Cardiac muscle cell (in vitro differentiated cells and primary cell): ENCODE measurements around the gene ZBTB7B. TPM values are rescaled to one million over a fixed set of nuclear protein-coding genes. Genes with fewer than 3 reads are reported as not detected.

Experiments used
- DNase-seq, 2 donors: peaks; one replicate each; pipeline versions ENCODE4 v3.0.0 to v3.0.0-alpha.2; 2010 to 2017; ENCODE audit warnings: low read depth in 1 of 2, low spot score in 1 of 2
- H3K27ac ChIP-seq: fragments of 200-600 bp; sonication (generic); 2 replicates; pipeline ENCODE4 v1.5.1; 2016
- H3K27me3 ChIP-seq: fragments of 200-600 bp; sonication (generic); 2 replicates; pipeline ENCODE4 v1.6.0; 2016; ENCODE audit warnings: control low read depth
- H3K36me3 ChIP-seq: fragments of 200-600 bp; sonication (generic); 2 replicates; pipeline ENCODE4 v1.5.1; 2016; ENCODE audit warnings: control low read depth
- H3K4me1 ChIP-seq: fragments of 200-600 bp; sonication (generic); 2 replicates; pipeline ENCODE4 v1.8.1; 2017; ENCODE audit warnings: low read depth, mild to moderate bottlenecking, mixed run types
- H3K4me3 ChIP-seq: fragments of 200-600 bp; sonication (generic); 2 replicates; pipeline ENCODE4 v1.5.1; 2016; ENCODE audit warnings: mild to moderate bottlenecking
- H3K9me3 ChIP-seq: fragments of 200-600 bp; sonication (generic); 2 replicates; pipeline ENCODE4 v1.5.1; 2017; ENCODE audit warnings: low read depth, mild to moderate bottlenecking, control low read depth
- CTCF ChIP-seq: IDR thresholded peaks from 2 replicates; pipeline ENCODE4 v1.5.1; 2012; ENCODE audit warnings: low read depth, mild to moderate bottlenecking, low read length
- polyA plus RNA-seq: library from polyadenylated mRNA; unstranded; fragments of >200 nt; fragmentation: Nextera tagmentation; extraction: Ambion mirVana; gene quantifications from 2 replicates; pipeline ENCODE4 v1.2.1, GENCODE V29; 2016
- total RNA-seq: library from RNA; depleted of rRNA; stranded (reverse); fragments of >200 nt; gene quantifications from 2 replicates; pipeline ENCODE4 v1.2.3, GENCODE V29; 2016

ZBTB7B gene
- total and polyA plus RNA-seq, 2 experiments from 2014 or later = 4.7 to 25.6 TPM

GRCh38 chr1:155033524-155033923 is 30.9 kb downstream of the ZBTB7B start, which contains the start of the genes DCST1 and DCST2:
DCST1 (plus strand) TSS chr1:155033824; CDS start chr1:155034037, 213 bp downstream.
DCST2 (minus strand) TSS chr1:155033781; CDS start chr1:155033701, 80 bp downstream.
- no peak within 1 kb of the TSS for H3K27ac ChIP-seq
- no peaks in the 10 kb centered on the region for H3K27me3 ChIP-seq
- H3K9me3 ChIP-seq = no peaks in the 10 kb centered on the region
- H3K4me1 ChIP-seq = no peaks in the 10 kb centered on the region
- H3K4me3 ChIP-seq = no peak within 1 kb of the TSS
- no peak for DNase-seq
- H3K36me3 ChIP-seq = no peaks in the 10 kb centered on the region
- no peak for TF ChIP-seq CTCF

GRCh38 chr1:155034318-155035208 is 32.0 kb downstream of the ZBTB7B start:
- no peaks in the 10 kb centered on the region for H3K4me1 ChIP-seq
- H3K36me3 ChIP-seq = no peaks in the 10 kb centered on the region
- no peak overlapping the region for H3K27ac ChIP-seq
- no peaks in the 10 kb centered on the region for H3K9me3 ChIP-seq
- no peak for TF ChIP-seq CTCF
- DNase-seq = no peak
- H3K4me3 ChIP-seq = no peak overlapping the region
- H3K27me3 ChIP-seq = no peaks in the 10 kb centered on the region

GRCh38 chr1:155035936-155036335 is 33.3 kb downstream of the ZBTB7B start:
- DNase-seq = no peak
- H3K27ac ChIP-seq = no peak overlapping the region
- no peaks in the 10 kb centered on the region for H3K4me1 ChIP-seq
- no peaks in the 10 kb centered on the region for H3K27me3 ChIP-seq
- no peaks in the 10 kb centered on the region for H3K36me3 ChIP-seq
- H3K9me3 ChIP-seq = no peaks in the 10 kb centered on the region
- TF ChIP-seq CTCF = no peak
- no peak overlapping the region for H3K4me3 ChIP-seq

- Histone ChIP-seq H3K4me1 (no peaks in the 10 kb centered on the region), H3K27me3 (no peaks in the 10 kb centered on the region), H3K4me3 (no peak overlapping the region), H3K9me3 (no peaks in the 10 kb centered on the region), H3K27ac (no peak overlapping the region), H3K36me3 (no peaks in the 10 kb centered on the region)
- TF ChIP-seq CTCF = no peak
- DNase-seq = no peak
These were observed 34.4 kb downstream of the ZBTB7B start for GRCh38 chr1:155037043-155037442.

GRCh38 chr1:155037851-155038441 is 35.3 kb downstream of the ZBTB7B start:
- Histone ChIP-seq H3K27me3 (no peaks in the 10 kb centered on the region), H3K27ac (no peak overlapping the region), H3K4me3 (no peak overlapping the region), H3K36me3 (no peaks in the 10 kb centered on the region), H3K9me3 (no peaks in the 10 kb centered on the region), H3K4me1 (no peaks in the 10 kb centered on the region)
- no peak for DNase-seq
- TF ChIP-seq CTCF = no peak
